NB4 (cell line): ENCODE measurements around the gene NTM.

Experiments used
- DNase-seq: peaks from one replicate; pipeline ENCODE4 v3.0.0; 2010; ENCODE audit warnings: low read depth
- H3K4me3 ChIP-seq: one replicate; pipeline ENCODE4 v1.5.1; 2011; ENCODE audit warnings: mild to moderate bottlenecking, low read depth, low read length, moderate library complexity
- MYC ChIP-seq: IDR thresholded peaks from 2 replicates; pipeline ENCODE4 v1.6.1; 2011; ENCODE audit warnings: low read depth, low read length
- POLR2A ChIP-seq: IDR thresholded peaks from 2 replicates; pipeline ENCODE4 v1.6.1; 2011; ENCODE audit warnings: mild to moderate bottlenecking; ENCODE audit not compliant: insufficient read length; ENCODE audit errors: extremely low read depth
- TF ChIP-seq, protein P1 (sequence below): IDR thresholded peaks from one replicate; pipeline ENCODE4 v1.5.1; 2012; ENCODE audit warnings: low read depth, low read length
- TF ChIP-seq, protein P2 (sequence below): IDR thresholded peaks from 2 replicates; pipeline ENCODE4 v1.6.1; 2011; ENCODE audit warnings: low read depth, low read length

NTM gene

DNA sequence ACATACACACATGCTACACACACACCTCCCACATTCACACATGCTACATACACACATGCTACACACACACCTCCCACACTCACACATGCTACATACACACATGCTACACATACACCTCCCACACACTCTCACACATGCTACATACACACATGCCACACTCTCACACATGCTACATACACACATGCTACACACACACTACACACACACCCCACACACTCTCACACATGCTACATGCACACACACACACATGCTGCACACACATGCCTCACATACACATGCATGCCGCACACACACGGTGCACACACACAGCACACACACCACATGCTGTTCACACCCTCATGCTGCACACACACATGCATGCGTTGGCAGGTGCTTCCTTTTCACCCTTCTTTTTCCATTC lies 495.4 kb downstream of the NTM start:
- no peak for DNase-seq
- TF ChIP-seq, protein P1, sequence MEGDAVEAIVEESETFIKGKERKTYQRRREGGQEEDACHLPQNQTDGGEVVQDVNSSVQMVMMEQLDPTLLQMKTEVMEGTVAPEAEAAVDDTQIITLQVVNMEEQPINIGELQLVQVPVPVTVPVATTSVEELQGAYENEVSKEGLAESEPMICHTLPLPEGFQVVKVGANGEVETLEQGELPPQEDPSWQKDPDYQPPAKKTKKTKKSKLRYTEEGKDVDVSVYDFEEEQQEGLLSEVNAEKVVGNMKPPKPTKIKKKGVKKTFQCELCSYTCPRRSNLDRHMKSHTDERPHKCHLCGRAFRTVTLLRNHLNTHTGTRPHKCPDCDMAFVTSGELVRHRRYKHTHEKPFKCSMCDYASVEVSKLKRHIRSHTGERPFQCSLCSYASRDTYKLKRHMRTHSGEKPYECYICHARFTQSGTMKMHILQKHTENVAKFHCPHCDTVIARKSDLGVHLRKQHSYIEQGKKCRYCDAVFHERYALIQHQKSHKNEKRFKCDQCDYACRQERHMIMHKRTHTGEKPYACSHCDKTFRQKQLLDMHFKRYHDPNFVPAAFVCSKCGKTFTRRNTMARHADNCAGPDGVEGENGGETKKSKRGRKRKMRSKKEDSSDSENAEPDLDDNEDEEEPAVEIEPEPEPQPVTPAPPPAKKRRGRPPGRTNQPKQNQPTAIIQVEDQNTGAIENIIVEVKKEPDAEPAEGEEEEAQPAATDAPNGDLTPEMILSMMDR: no peak
- TF ChIP-seq POLR2A (no peak), MYC (no peak)
- TF ChIP-seq, protein P2, sequence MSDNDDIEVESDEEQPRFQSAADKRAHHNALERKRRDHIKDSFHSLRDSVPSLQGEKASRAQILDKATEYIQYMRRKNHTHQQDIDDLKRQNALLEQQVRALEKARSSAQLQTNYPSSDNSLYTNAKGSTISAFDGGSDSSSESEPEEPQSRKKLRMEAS: no peak
- no peak overlapping the region for H3K4me3 ChIP-seq

DNA sequence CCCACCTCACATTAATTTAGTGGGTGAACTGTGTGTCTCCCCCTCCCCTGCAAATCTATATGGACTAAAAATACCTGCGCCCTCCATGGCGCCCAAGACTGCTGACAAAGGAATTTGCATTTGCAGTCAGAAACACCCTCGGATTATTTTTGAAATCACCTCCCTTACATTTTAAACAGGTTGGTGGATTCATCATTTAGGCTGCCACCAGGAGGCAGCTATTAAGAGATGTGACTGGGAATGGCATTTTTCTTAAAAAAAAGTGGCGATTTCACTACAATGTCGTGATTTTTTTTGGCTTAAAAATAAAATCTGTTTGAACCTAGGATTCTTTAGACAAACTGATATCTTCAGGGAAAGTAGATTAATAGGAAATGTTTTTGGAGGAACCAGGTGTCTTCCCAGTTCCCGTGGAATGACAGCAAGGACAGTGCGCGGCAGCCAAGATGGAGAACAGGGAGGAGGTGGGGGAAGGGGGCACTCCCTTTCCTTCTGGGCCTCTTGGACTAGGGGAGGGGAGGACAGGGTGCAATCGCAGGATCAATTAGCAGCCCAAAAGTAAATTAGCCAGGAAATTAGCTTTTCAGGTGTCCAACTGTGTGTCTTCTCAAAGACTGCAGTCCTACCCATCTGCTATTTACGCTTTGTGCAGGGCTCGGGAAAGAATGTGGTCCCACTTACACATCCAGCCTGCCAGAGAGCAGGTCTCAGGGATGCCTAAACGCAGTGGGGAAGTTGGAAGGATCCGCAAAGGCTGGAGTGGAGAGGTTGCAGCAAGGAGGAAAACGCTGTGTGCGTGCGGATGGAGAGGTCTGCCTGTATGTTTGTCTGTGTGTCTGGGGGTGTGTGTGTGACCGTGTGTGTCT lies 496.4 kb downstream of the NTM start:
- no peak for DNase-seq
- TF ChIP-seq, protein P1: no peak
- TF ChIP-seq POLR2A (no peak), MYC (no peak)
- TF ChIP-seq, protein P2: no peak
- no peak overlapping the region for H3K4me3 ChIP-seq

DNA sequence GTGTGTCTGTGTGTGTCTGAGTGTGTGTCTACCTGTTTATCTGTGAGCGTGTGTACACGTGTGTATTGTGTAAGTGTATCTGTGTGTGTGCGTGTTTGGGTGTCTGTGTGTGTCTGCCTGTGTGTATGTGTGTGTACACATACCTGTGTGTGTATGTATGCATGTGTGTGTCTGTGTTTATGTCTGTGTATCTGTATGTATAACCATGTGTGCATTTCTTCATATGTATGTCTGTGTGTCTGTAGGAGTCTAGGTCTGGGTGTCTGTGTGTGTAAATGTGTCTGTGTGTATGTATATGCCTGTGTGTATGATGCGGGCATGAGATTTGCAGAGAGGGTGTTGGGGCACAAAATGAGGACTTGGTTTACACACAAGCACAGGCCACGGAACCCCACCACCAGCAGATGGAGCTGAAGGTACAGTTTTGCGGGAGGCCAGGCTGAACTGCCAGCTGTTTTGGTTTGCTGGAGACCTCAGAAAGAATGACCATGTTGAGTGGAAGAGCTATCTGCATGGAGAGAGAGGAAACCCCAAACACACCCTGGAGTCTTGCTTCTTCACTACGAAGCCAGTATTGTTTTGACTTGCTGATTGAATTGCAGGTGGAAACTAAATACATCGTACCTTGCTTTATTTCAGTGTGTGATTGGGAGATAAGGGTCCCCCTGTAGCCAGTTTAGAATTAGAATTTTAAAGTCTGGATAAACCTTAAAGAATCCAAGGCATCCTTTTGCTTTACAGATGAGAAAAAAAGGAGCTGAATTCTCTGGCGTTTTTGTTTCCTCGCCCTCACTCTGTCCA lies 497.2 kb downstream of the NTM start:
- no peak for TF ChIP-seq MYC
- TF ChIP-seq, protein P1: peak; percentile 51
- DNase-seq: peak; percentile 52
- H3K4me3 ChIP-seq: no peak overlapping the region

DNA sequence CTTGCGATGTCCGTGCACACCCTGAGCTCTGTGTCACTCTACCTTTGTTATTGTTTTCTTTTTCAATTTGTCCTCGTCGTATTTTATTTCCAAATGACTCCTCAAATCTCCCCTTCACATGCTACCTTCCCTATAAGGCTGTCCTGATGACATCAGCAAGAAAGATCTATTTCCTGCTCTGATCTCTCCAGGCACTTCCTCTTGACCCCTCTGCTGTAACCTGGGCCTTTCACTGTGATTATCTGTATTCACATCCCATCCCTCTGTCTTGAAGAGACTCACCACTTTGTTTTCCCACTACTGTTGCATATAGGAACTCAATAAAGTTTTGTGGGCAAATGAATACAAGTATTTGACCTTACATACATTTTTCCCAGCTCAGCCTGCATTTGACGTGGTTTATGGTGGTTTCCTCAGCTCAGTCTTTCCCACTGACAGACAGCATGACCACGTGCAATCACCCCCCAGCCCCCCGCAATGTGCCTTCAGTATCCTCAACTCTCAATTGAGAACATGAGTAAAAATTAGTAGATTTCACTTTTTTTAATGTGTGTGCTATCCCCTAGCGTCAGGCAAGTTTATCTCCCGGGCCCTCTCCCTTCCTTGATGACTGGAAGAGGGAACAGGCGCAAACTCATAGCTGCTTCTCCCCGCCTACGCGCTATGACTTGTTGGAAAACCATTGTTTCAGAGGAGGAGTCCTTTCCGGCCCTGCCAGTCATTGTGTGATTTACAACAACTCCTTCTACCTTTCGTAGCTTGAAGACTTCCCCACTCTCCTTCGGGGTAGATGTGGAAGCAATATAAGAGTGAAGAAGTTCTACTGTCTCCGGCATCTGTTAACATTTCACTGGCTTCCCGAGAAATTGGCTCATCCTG lies 498.5 kb downstream of the NTM start:
- no peak for TF ChIP-seq POLR2A
- TF ChIP-seq MYC: no peak
- TF ChIP-seq, protein P1: no peak
- TF ChIP-seq, protein P2: no peak
- DNase-seq: no peak
- no peak overlapping the region for H3K4me3 ChIP-seq

DNA sequence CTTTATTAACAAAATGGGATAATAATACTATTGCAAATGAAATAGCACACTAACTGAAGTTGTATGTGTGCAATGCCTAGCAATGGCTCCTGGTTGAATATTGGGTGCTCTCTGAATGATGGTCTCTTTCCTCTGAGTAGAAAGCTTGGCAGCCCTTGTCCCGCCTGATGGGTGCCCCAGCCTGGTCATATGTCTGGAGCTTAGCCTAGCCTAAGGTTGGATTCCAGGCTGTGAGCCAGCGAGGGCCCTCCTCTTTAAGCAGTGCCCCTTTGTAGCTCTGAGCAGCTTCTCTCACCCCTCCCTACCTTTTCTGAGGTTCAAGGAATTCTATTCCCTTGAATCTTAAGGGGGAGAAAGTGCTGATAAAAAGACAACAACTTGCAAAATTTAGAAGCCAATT lies 499.9 kb downstream of the NTM start:
- TF ChIP-seq, protein P1: no peak
- TF ChIP-seq MYC (no peak), POLR2A (no peak)
- TF ChIP-seq, protein P2: no peak
- no peak overlapping the region for H3K4me3 ChIP-seq

More for the DNA sequence above, 499.9 kb downstream of the NTM start:
- DNase-seq: no peak
